GM12873 (cell line): ENCODE data around the gene TAC3.

Experiments
- CTCF ChIP-seq: IDR thresholded peaks from 2 replicates; pipeline ENCODE4 v1.5.1; 2012; ENCODE audit warnings: low read depth, mild to moderate bottlenecking, moderate library complexity, low read length, control low read depth; ENCODE audit not compliant: insufficient read depth; ENCODE audit errors: missing control alignments

Gene TAC3

DNA sequence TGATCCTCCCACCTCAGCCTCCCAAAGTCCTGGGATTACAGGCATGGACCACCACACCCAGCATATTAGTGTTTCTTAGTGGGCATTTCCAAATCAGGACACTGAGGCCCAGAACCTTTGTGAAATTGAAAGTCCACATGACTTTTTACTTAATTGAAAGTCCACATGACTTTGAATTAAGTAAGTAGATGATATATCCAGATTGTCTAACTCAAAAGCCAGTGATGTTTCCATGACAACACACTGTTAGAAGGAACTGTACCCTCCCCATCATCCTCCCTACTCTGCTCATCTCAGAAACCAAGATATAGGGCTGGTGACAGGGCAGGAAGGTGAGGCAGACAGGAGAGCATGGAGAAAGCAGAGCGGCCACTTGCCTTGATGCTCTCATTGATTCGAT, 26.4 kb upstream of the TAC3 start:
- no peak for TF ChIP-seq CTCF

- no peak for TF ChIP-seq CTCF
Measured at GRCh38 chr12:57040750-57041149, 24.4 kb upstream of the TAC3 start.

- no peak for TF ChIP-seq CTCF
Measured at GRCh38 chr12:57040211-57040610, 23.9 kb upstream of the TAC3 start.

DNA sequence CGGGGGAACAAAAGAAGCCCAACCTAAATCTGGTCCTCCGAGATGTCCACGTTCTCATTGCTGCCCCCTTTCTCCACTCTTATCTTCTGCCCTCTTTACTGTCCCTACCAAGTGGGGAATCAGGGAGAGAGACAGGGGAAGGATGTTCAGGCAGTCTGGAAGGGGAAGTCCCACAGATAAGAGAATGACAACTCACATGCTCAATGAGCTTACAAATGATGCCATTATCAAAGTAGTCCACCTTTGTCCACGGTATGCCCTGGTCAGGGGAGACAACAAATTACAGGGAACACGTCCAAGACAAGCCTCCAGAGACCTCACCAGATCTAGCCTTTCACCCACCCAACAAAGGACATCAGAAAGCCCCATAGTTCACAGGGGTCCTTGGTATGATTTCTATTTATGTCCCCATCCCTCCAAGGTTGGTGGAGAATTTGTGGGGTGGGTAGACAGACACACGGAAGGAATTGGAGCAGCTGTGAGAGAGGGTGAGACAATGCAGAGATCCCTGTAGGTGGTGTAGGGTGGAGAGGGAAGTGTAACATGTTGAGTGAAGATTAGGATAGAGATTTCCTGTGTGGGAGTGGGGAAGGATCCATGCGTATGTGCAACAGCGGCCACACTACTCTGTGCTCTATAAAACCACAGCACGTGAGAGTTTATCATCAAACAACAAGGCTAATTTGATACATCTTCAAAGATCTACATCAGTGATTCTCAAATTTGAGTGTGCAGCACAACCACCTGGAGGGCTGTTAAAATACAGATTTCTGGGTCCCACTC, 22.9 kb upstream of the TAC3 start:
- no peak for TF ChIP-seq CTCF

- TF ChIP-seq CTCF = no peak
Measured at GRCh38 chr12:57037264-57037663, 20.9 kb upstream of the TAC3 start.

DNA sequence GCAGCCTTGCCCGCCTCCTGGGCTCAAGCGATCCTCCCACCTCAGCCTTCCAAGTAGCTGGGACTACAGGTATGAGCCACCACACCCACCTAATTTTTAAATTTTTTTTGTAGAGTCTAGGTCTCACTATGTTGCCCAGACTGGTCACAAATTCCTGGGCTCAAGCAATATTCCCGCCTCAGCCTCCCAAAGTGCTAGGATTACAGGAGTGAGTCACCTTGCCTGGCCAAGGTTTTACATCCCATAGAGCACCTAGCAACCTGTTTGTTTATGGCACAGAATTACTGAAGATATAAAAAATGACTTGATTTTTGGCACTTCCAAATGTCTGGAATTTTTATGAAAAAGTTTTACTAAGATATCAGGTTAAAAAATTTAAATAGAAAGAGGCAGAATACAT, 17.1 kb upstream of the TAC3 start:
- no peak for TF ChIP-seq CTCF

- no peak for TF ChIP-seq CTCF
Measured at GRCh38 chr12:57031789-57032188, 15.5 kb upstream of the TAC3 start.
